HG03575 (cell line): Measurements from ENCODE around the gene COX19.

ENCODE experiments used
- ATAC-seq: cut with Tn5 transposase; IDR thresholded peaks from one replicate; pipeline ENCODE4 v1.9.1; 2021; ENCODE audit not compliant: unreplicated experiment, insufficient number of reproducible peaks, low FRiP score; ENCODE audit errors: extremely low read depth

The COX19 gene

DNA sequence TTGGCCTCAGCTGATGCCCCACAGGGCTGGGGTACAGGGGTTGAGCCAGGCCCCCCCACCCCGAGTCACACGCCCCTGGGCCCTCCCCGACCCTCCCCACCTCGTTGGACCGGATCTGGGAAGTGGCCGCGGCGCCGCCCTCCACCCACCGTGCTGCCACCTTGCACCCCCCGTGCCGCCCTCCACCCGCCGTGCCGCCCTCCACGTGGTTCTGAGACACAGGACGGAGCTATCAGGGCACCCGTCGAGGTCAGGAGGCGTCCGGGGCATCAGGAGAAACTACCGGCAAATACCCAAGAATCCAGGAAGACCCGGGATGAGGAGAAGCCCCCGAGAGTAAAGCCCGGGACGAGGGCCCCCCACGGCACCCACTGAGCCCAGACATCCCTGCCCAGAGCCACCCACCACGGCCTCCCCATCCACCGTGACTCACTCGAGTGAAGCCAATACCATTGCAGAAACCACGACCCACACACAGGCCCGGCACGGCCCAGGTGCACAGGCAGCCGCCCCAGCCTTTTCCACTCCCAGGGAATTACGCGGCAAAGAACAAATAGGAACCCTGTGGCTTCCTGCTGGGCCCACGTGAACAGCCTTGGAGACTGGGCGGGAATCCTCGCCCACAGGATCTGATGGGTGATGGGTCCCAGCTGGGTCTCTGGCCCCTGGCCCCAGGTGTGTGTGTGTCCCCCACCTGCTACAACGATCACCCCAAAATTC, 54.8 kb downstream of the COX19 start:
- no peak for ATAC-seq

DNA sequence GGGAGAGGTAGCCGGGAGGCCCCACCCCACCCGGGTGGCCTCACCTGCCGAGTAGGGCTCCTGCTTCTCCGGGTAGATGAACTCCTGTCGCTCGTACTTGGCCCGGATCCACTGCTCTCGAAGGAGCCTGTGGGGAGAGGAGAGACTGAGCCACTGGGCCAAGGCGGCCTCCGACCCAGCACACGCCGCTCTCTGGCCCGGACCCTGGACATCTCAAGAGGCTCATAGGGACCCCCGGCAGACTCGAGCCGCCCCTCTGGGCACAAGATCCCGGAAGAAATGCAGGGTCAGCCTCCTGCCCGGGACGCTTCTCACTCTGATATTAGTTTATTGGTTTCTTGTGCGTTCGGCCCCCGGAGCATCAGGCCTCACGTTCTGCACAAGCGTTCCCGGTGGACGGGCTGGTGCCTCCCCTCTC, 55.4 kb downstream of the COX19 start:
- ATAC-seq = no peak

DNA sequence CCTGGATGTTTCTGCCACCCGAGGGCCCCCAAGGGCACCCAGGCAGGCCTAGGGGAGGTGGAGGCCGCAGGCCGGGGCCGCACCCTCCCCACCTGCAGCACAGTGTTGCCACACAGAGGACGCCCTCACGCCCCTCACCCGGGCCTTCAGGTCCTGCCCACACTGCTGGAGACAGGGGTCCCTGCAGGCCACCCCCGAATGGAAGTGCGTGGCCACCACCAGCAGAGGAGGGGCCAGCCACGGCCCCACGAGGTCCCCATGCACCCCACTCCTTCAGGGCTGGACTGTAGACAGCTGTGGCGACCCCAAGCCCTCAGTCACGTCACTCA, 56.3 kb downstream of the COX19 start:
- no peak for ATAC-seq

DNA sequence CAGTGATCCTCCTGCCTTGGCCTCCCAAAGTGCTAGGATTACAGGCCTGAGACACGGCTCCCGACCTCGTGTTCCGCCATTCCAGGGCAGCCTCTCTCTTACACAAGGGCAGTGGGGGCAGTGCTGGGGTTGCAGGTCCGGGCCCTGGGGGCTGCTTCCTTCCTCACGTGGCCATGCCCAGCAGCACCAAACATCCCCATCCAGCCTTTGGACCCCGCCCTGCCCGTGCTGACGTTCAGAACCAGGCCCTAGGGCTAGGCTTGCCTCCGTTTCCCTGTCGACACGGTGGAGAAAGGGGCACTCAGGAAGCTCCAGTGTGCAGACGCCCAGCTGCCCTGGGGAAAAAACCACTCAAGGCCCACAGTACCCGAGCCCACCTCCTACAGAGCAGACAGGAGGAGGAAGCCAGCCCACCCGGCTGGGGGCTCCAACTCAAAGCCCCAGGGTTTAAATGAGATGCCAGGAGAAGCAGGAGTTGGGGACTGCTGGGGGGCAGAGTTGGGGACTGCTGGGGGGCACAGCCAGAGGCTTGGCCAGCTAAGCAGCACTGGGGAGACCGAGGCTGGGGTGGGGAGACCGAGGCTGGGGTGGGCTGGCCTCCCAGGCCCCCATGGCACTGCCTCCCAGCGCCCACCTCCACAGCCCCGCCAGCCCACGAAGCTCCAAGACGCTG, 56.8 kb downstream of the COX19 start:
- ATAC-seq = no peak

DNA sequence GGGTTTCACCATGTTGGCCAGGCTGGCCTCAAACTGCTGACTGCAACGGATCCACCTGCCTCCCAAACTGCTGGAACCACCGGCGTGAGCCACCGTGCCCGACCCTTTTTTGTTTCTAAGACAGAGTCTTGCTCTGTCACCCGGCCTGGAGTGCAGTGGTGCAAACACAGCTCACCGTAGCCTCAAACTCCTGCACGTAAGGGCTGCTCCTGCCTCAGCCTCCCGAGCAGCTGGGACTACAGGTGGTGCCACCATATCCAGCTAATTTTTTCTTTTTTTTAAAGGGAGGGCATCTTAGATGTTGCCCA, 57.3 kb downstream of the COX19 start:
- no peak for ATAC-seq

DNA sequence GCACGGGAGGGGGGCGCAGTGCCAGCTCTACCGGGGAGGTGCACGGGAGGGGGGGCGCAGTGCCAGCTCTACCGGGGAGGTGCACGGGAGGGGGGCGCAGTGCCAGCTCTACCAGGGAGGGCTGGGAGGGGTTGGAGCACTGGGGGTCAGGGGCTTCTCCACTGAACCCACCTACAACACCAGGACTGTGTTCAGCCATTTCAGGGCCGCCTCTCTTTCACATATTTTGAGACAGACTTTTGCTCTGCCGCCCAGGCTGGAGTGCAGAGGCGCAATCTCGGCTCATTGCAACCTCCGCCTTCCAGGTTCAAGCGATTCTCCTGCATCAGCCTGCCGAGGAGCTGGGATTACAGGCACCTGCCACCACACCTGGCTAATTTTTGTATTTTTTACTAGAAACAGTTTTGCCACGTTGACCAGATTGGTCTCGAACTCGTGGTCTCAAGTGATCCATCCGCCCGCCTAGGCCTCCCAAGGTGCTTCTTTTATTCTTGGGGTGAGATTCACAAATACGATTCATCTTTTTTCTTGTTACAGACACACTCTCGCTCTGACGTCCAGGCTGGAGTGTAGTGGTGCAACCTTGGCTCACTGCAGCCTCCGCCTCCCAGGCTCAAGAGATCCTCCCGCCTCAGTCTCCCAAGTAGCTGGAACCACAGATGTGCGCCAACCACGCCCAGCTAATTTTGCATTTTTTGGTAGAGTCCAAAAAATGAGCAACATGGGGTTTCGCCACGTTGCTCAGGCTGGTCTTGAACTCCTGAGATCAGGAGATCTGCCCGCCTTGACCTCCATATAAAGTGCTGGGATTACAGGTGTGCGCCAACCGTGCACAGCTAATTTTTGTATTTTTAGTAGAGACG, 57.9 kb downstream of the COX19 start:
- ATAC-seq = no peak

DNA sequence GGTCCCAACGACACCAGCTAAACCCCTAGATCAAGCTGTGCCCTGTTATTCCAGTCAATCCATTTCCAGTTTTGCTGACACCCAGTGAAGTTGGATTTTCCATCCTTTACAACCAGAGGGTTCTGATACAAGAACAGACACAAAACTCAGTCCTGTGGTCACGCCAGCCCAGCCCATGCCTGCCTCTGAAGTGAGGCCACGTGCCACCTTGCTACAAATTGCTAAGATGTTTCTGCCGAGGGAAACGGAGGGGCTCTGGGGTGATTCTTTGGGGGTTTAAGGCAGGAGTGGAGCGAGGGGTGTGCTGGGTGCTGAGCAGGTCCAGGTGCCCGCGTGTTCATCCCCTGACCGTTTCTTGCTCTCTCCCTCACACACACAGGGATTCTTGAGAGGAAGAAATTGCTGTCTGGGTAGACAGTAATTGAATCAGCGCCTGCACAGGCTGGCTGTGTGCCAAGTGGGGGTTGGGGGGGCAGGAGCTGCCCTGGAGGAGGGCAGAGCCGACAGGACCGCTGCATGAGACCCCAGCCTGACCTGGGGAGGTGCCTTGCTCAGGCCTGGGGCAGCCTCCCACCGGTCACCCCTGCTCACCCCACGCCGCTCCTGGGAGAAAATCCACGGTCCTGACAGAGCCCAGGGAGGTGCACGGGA, 58.9 kb downstream of the COX19 start:
- no peak for ATAC-seq
